Gastrocnemius medialis (tissue), 4 donors: ENCODE measurements around the gene RERE. TPM values are rescaled to one million over a fixed set of nuclear protein-coding genes. Genes with fewer than 3 reads are reported as not detected.
A peak's percentile ranks its signal among the peaks of the same experiment; 100 is the strongest.

Source experiments
- ATAC-seq, 2 donors: fragments of 150-250 bp; one replicate each; pipeline ENCODE4 v1.9.1; 2016
- DNase-seq, 2 donors: peaks; one replicate each; pipeline ENCODE4 v3.0.0-alpha.2; 2019
- H3K27ac ChIP-seq, 4 donors: fragments of 200-600 bp; sonication (generic); 1 replicate in 1 of 4; 2 replicates in 3 of 4; pipeline ENCODE4 v1.5.1; 2016 to 2018; ENCODE audit warnings: mild to moderate bottlenecking in 2 of 4, moderate library complexity in 1 of 4
- H3K27me3 ChIP-seq, 3 donors: fragments of 200-600 bp; sonication (generic) in 2 of 3; 1 replicate in 1 of 3; 2 replicates in 2 of 3; pipeline versions ENCODE4 v1.5.1 to v1.6.0; 2016 to 2019; ENCODE audit warnings: mild to moderate bottlenecking in 1 of 3, moderate library complexity in 1 of 3
- H3K36me3 ChIP-seq, 2 donors: fragments of 200-600 bp; sonication (generic) in 1 of 2; one replicate each; pipeline ENCODE4 v1.5.1; 2017 to 2018
- H3K4me1 ChIP-seq, 2 donors: fragments of 200-600 bp; sonication (generic) in 1 of 2; one replicate each; pipeline ENCODE4 v1.5.1; 2016 to 2017; ENCODE audit warnings: mild to moderate bottlenecking in 2 of 2
- H3K4me3 ChIP-seq, 4 donors: fragments of 200-600 bp; sonication (generic) in 3 of 4; 1 replicate in 1 of 4; 2 replicates in 3 of 4; pipeline ENCODE4 v1.5.1; 2016 to 2019; ENCODE audit warnings: mild to moderate bottlenecking in 2 of 4
- H3K9me3 ChIP-seq, 3 donors: fragments of 200-600 bp; sonication (generic) in 2 of 3; 1 replicate in 1 of 3; 2 replicates in 2 of 3; pipeline ENCODE4 v1.5.1; 2016 to 2019
- CTCF ChIP-seq, 5 experiments: fragments of 450-650 bp in 3 of 5; fragments of 200-600 bp in 2 of 5; sonication (generic) in 2 of 5; IDR thresholded peaks in 4 of 5; conservative IDR thresholded peaks in 1 of 5; 1 replicate in 4 of 5; 2 replicates in 1 of 5; pipeline ENCODE4 v1.5.1; 2016 to 2019; ENCODE audit warnings: antibody characterized with exemption in 5 of 5, mild to moderate bottlenecking in 3 of 5, moderate library complexity in 3 of 5
- POLR2A ChIP-seq, 2 donors: fragments of 450-650 bp; IDR thresholded peaks; one replicate each; pipeline ENCODE4 v1.6.1; 2017; ENCODE audit warnings: antibody characterized with exemption in 2 of 2, mild to moderate bottlenecking in 2 of 2, moderate library complexity in 2 of 2
- in situ Hi-C, 4 donors: fragments of 200-750 bp; cut with MboI; loops; one replicate each; pipeline versions ENCODE4 v1.15.0 to v1.8.0; 2017; ENCODE audit warnings: low sequenced_read_pairs in 4 of 4
- intact Hi-C: fragments of 100-400 bp; cut with DNase I; formaldehyde crosslinking; loops from one replicate; pipeline ENCODE4 v1.15.1; 2023; ENCODE audit warnings: low total_unique reads
- total RNA-seq, 4 donors: library from RNA; depleted of rRNA; stranded (reverse); fragments of >200 nt; gene quantifications; one replicate each; pipeline versions ENCODE4 v1.1.0 to v1.2.3, GENCODE V29; 2016

The RERE gene
- total RNA-seq, 4 donors from 2014 or later: 60.8 to 106 (median 102) TPM

- DNase-seq (no peak), ATAC-seq (peak in 1 of 2 donors; percentile 13)
- Histone ChIP-seq H3K9me3 (no peaks in the 10 kb centered on the region), H3K36me3 (no peaks in the 10 kb centered on the region), H3K4me3 (no peak overlapping the region), H3K4me1 (peaks cover 44 to 49% of the 10 kb centered on the region in 2 donors), H3K27me3 (no peaks in the 10 kb centered on the region), H3K27ac (peak overlapping the region; percentile 6 to 59 (median 40))
- intact Hi-C loops (no loop called here), in situ Hi-C loops (loop anchor here in 1 of 4 donors (10.0 kb wide), 1 partner anchor 52 kb away; no protein-coding TSS in a partner anchor)
- TF ChIP-seq CTCF (IDR thresholded peaks at IDR 0.05 in 4 of 5, conservative IDR thresholded peaks at IDR 0.05 in 1 of 5) (no peak), POLR2A (IDR thresholded peaks at IDR 0.05) (no peak)
These were observed 300.5 kb downstream of the RERE start for GRCh38 chr1:8516793-8517556.

GRCh38 chr1:8516278-8516777 lies 301.1 kb downstream of the RERE start:
- Histone ChIP-seq H3K4me3 (no peak overlapping the region), H3K4me1 (peaks cover 48 to 54% of the 10 kb centered on the region in 2 donors), H3K27me3 (no peaks in the 10 kb centered on the region), H3K36me3 (no peaks in the 10 kb centered on the region), H3K9me3 (no peaks in the 10 kb centered on the region), H3K27ac (peak overlapping the region; percentile 6 to 59 (median 40))
- DNase-seq (no peak), ATAC-seq (no peak)
- in situ Hi-C loops: loop anchor here in 1 of 4 donors (10.0 kb wide), 1 partner anchor 52 kb away; no protein-coding TSS in a partner anchor
- TF ChIP-seq CTCF (IDR thresholded peaks at IDR 0.05 in 4 of 5, conservative IDR thresholded peaks at IDR 0.05 in 1 of 5): no peak
- no peak for TF ChIP-seq POLR2A (IDR thresholded peaks at IDR 0.05)
- intact Hi-C loops: no loop called here

GRCh38 chr1:8512504-8512903 lies 304.9 kb downstream of the RERE start:
- intact Hi-C loops: no loop called here
- Histone ChIP-seq H3K9me3 (no peaks in the 10 kb centered on the region), H3K4me1 (peaks cover 44 to 49% of the 10 kb centered on the region in 2 donors), H3K36me3 (no peaks in the 10 kb centered on the region), H3K27ac (no peak overlapping the region), H3K27me3 (no peaks in the 10 kb centered on the region), H3K4me3 (no peak overlapping the region)
- in situ Hi-C loops: loop anchor here in 1 of 4 donors (10.0 kb wide), 1 partner anchor 48 kb away; no protein-coding TSS in a partner anchor
- DNase-seq: no peak
- TF ChIP-seq CTCF (IDR thresholded peaks at IDR 0.05 in 4 of 5, conservative IDR thresholded peaks at IDR 0.05 in 1 of 5) (no peak), POLR2A (IDR thresholded peaks at IDR 0.05) (no peak)
- ATAC-seq: no peak

GRCh38 chr1:8510041-8510823 lies 307.2 kb downstream of the RERE start:
- peak overlapping the region in 2 of 4 donors; percentile 12 to 29 for H3K4me3 ChIP-seq
- intact Hi-C loops (no loop called here), in situ Hi-C loops (loop anchor here in 1 of 4 donors (10.0 kb wide), 1 partner anchor 45 kb away; no protein-coding TSS in a partner anchor)
- no peaks in the 10 kb centered on the region for H3K9me3 ChIP-seq
- TF ChIP-seq POLR2A (IDR thresholded peaks at IDR 0.05) (no peak), CTCF (IDR thresholded peaks at IDR 0.05 in 4 of 5, conservative IDR thresholded peaks at IDR 0.05 in 1 of 5) (no peak)
- no peaks in the 10 kb centered on the region for H3K27me3 ChIP-seq
- H3K27ac ChIP-seq: peak overlapping the region; percentile 62 to 74 (median 67)
- no peaks in the 10 kb centered on the region for H3K36me3 ChIP-seq
- DNase-seq (no peak), ATAC-seq (peak; percentile 28 to 37)
- H3K4me1 ChIP-seq: peaks cover 42 to 48% of the 10 kb centered on the region in 2 donors
